ENCODE measurements around the gene TRANK1. TPM values are rescaled to one million over a fixed set of nuclear protein-coding genes. Genes with fewer than 3 reads are reported as not detected.
A peak's percentile ranks its signal among the peaks of the same experiment; 100 is the strongest.

TRANK1 gene
- polyA plus RNA-seq, 1 donor (not counting 4 experiments of a cell fraction or from before 2014, with no cell fraction given) = 3.2 TPM

GRCh38 chr3:36969540-36970432, 24.9 kb upstream of the TRANK1 start:
- Histone ChIP-seq H3K27ac (ENCODE audit: control insufficient read depth, insufficient read depth, low read length) (peak overlapping the region; percentile 61), H3K27me3 (ENCODE audit: control insufficient read depth, extremely low read depth, insufficient read depth, low read length) (no peaks in the 10 kb centered on the region), H3K9me1 (ENCODE audit: control insufficient read depth, extremely low read depth, insufficient read depth, low read length) (no peaks in the 10 kb centered on the region), H3K4me3 (ENCODE audit: control insufficient read depth in 2 of 3, extremely low read depth in 1 of 3, insufficient read depth in 2 of 3, low read depth in 1 of 3, low read length in 3 of 3) (peak overlapping the region in 1 of 3 experiments; percentile 22), H3K4me2 (ENCODE audit: control insufficient read depth, extremely low read depth, insufficient read depth, low read depth, low read length) (peak overlapping the region; percentile 89), H3K36me3 (ENCODE audit: control insufficient read depth in 2 of 2, extremely low read depth in 1 of 2, insufficient read depth in 2 of 2, low read length in 2 of 2) (no peaks in the 10 kb centered on the region), H3K4me1 (ENCODE audit: control insufficient read depth, extremely low read depth, insufficient read depth, low read length) (peaks cover 20% of the 10 kb centered on the region), H3K79me2 (ENCODE audit: control insufficient read depth, insufficient read depth, low read length) (no peaks in the 10 kb centered on the region), H3K9me3 (ENCODE audit: control insufficient read depth, low read depth, low read length) (no peaks in the 10 kb centered on the region), H3K9ac (ENCODE audit: control insufficient read depth, extremely low read depth, insufficient read depth, low read length) (no peak overlapping the region), H2AFZ (ENCODE audit: control insufficient read depth, low read length) (peak overlapping the region; percentile 91), H4K20me1 (ENCODE audit: control insufficient read depth, extremely low read depth, insufficient read depth, low read length) (no peaks in the 10 kb centered on the region)
- dilution Hi-C loops (cut with MboI; ENCODE audit: extremely low pct_ligation_motif_present, low sequenced_read_pairs) = no loop called here
- TF ChIP-seq, protein P1, sequence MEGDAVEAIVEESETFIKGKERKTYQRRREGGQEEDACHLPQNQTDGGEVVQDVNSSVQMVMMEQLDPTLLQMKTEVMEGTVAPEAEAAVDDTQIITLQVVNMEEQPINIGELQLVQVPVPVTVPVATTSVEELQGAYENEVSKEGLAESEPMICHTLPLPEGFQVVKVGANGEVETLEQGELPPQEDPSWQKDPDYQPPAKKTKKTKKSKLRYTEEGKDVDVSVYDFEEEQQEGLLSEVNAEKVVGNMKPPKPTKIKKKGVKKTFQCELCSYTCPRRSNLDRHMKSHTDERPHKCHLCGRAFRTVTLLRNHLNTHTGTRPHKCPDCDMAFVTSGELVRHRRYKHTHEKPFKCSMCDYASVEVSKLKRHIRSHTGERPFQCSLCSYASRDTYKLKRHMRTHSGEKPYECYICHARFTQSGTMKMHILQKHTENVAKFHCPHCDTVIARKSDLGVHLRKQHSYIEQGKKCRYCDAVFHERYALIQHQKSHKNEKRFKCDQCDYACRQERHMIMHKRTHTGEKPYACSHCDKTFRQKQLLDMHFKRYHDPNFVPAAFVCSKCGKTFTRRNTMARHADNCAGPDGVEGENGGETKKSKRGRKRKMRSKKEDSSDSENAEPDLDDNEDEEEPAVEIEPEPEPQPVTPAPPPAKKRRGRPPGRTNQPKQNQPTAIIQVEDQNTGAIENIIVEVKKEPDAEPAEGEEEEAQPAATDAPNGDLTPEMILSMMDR (optimal IDR thresholded peaks at IDR 0.05 in 1 of 3, IDR thresholded peaks at IDR 0.05 in 1 of 3, conservative IDR thresholded peaks at IDR 0.05 in 1 of 3; ENCODE audit: extremely low read depth in 1 of 3, insufficient read depth in 2 of 3, low read length in 3 of 3) = no peak
- no peak for TF ChIP-seq EZH2 (IDR thresholded peaks at IDR 0.05; ENCODE audit: low read length)
- peak; percentile 96 for FAIRE-seq
- DNase-seq (ENCODE audit: low read depth, low spot score) = peak; percentile 73

- dilution Hi-C loops (cut with MboI; ENCODE audit: extremely low pct_ligation_motif_present, low sequenced_read_pairs) = no loop called here
- no peak for TF ChIP-seq EZH2 (IDR thresholded peaks at IDR 0.05; ENCODE audit: low read length)
- TF ChIP-seq, protein P1 (optimal IDR thresholded peaks at IDR 0.05 in 1 of 3, IDR thresholded peaks at IDR 0.05 in 1 of 3, conservative IDR thresholded peaks at IDR 0.05 in 1 of 3; ENCODE audit: extremely low read depth in 1 of 3, insufficient read depth in 2 of 3, low read length in 3 of 3) = no peak
- Histone ChIP-seq H3K9me1 (ENCODE audit: control insufficient read depth, extremely low read depth, insufficient read depth, low read length) (no peaks in the 10 kb centered on the region), H2AFZ (ENCODE audit: control insufficient read depth, low read length) (peak overlapping the region; percentile 89), H3K79me2 (ENCODE audit: control insufficient read depth, insufficient read depth, low read length) (no peaks in the 10 kb centered on the region), H3K9ac (ENCODE audit: control insufficient read depth, extremely low read depth, insufficient read depth, low read length) (no peak overlapping the region), H3K9me3 (ENCODE audit: control insufficient read depth, low read depth, low read length) (no peaks in the 10 kb centered on the region), H3K4me2 (ENCODE audit: control insufficient read depth, extremely low read depth, insufficient read depth, low read depth, low read length) (peak overlapping the region; percentile 89), H4K20me1 (ENCODE audit: control insufficient read depth, extremely low read depth, insufficient read depth, low read length) (no peaks in the 10 kb centered on the region), H3K4me1 (ENCODE audit: control insufficient read depth, extremely low read depth, insufficient read depth, low read length) (peaks cover 20% of the 10 kb centered on the region), H3K27me3 (ENCODE audit: control insufficient read depth, extremely low read depth, insufficient read depth, low read length) (no peaks in the 10 kb centered on the region), H3K36me3 (ENCODE audit: control insufficient read depth in 2 of 2, extremely low read depth in 1 of 2, insufficient read depth in 2 of 2, low read length in 2 of 2) (no peaks in the 10 kb centered on the region), H3K27ac (ENCODE audit: control insufficient read depth, insufficient read depth, low read length) (peak overlapping the region; percentile 29), H3K4me3 (ENCODE audit: control insufficient read depth in 2 of 3, extremely low read depth in 1 of 3, insufficient read depth in 2 of 3, low read depth in 1 of 3, low read length in 3 of 3) (no peak overlapping the region)
- DNase-seq (ENCODE audit: low read depth, low spot score) (no peak), FAIRE-seq (no peak)
Measured at GRCh38 chr3:36969085-36969484, 24.2 kb upstream of the TRANK1 start.

Measured in keratinocyte (primary cell).